ENCODE measurements around the gene UGT1A9.
"Not testable (repeated sequence)": the region's sequence is repeated elsewhere in the genome, so short reads cannot be mapped to it uniquely, and the experiment has no call there.

The UGT1A9 gene

GRCh38 chr2:233671290-233672161 lies at the start of gene UGT1A9:
Gene UGT1A9, plus strand, starts transcription at chr2:233671898. Its CDS starts 37 bp downstream, at chr2:233671935.
- no peak for DNase-seq (ENCODE audit: low spot score)

- DNase-seq (ENCODE audit: low spot score), result no peak
These were observed 44.2 kb upstream of the UGT1A9 start for GRCh38 chr2:233627331-233628025.

GRCh38 chr2:233636306-233636705 lies 35.4 kb upstream of the UGT1A9 start, which contains the start of gene UGT1A10:
Gene UGT1A10, plus strand, starts transcription at chr2:233636448. Its CDS starts 75 bp downstream, at chr2:233636523.
- DNase-seq (ENCODE audit: low spot score), result not testable (repeated sequence)

GRCh38 chr2:233638836-233639235 lies 32.9 kb upstream of the UGT1A9 start:
- DNase-seq (ENCODE audit: low spot score), result no peak

GRCh38 chr2:233639860-233640259 lies 31.8 kb upstream of the UGT1A9 start:
- no peak for DNase-seq (ENCODE audit: low spot score)

- DNase-seq (ENCODE audit: low spot score), result no peak
These were observed 28.6 kb upstream of the UGT1A9 start for GRCh38 chr2:233643128-233643527.

GRCh38 chr2:233646033-233646432 lies 25.7 kb upstream of the UGT1A9 start:
- DNase-seq (ENCODE audit: low spot score), result not testable (repeated sequence)

- DNase-seq (ENCODE audit: low spot score), result no peak
These were observed 20.7 kb upstream of the UGT1A9 start for GRCh38 chr2:233650981-233651380.

- DNase-seq (ENCODE audit: low spot score), result no peak
These were observed 20.3 kb upstream of the UGT1A9 start for GRCh38 chr2:233651430-233651829.

GRCh38 chr2:233654501-233654900 lies 17.2 kb upstream of the UGT1A9 start:
- DNase-seq (ENCODE audit: low spot score), result no peak

- DNase-seq (ENCODE audit: low spot score), result no peak
These were observed 16.7 kb upstream of the UGT1A9 start for GRCh38 chr2:233655043-233655442.

- DNase-seq (ENCODE audit: low spot score), result not testable (repeated sequence)
These were observed 15.8 kb upstream of the UGT1A9 start for GRCh38 chr2:233655943-233656342.

GRCh38 chr2:233656443-233656842 lies 15.3 kb upstream of the UGT1A9 start:
- no peak for DNase-seq (ENCODE audit: low spot score)

- no peak for DNase-seq (ENCODE audit: low spot score)
These were observed 13.1 kb upstream of the UGT1A9 start for GRCh38 chr2:233658610-233659009.

GRCh38 chr2:233663911-233664310 lies 7.8 kb upstream of the UGT1A9 start:
- DNase-seq (ENCODE audit: low spot score), result no peak

GRCh38 chr2:233668605-233669260 lies 3.0 kb upstream of the UGT1A9 start:
- no peak for DNase-seq (ENCODE audit: low spot score)

- DNase-seq (ENCODE audit: low spot score), result no peak
These were observed 1.2 kb downstream of the UGT1A9 start for GRCh38 chr2:233672886-233673285.

- DNase-seq (ENCODE audit: low spot score), result no peak
These were observed 2.2 kb downstream of the UGT1A9 start for GRCh38 chr2:233673896-233674295.

- DNase-seq (ENCODE audit: low spot score), result no peak
These were observed 2.6 kb downstream of the UGT1A9 start for GRCh38 chr2:233674314-233674713.

GRCh38 chr2:233674995-233675394 lies 3.3 kb downstream of the UGT1A9 start:
- DNase-seq (ENCODE audit: low spot score), result no peak

GRCh38 chr2:233676046-233676445 lies 4.3 kb downstream of the UGT1A9 start:
- DNase-seq (ENCODE audit: low spot score), result no peak

- DNase-seq (ENCODE audit: low spot score), result no peak
These were observed 7.5 kb downstream of the UGT1A9 start for GRCh38 chr2:233679196-233679595.

Data from putamen (tissue), 1 donor.